Sigmoid colon (tissue), 4 donors: ENCODE measurements around the gene COASY.

Experiments used
- EP300 ChIP-seq, 4 donors: sonication (generic); formaldehyde crosslinking; IDR thresholded peaks; one replicate each; pipeline ENCODE4 v1.6.1; 2017; ENCODE audit warnings: antibody characterized with exemption in 4 of 4
- POLR2AphosphoS5 ChIP-seq, 4 donors: sonication (generic); formaldehyde crosslinking; IDR thresholded peaks; one replicate each; pipeline ENCODE4 v1.6.1; 2017; ENCODE audit warnings: antibody characterized with exemption in 4 of 4
- TF ChIP-seq, protein P1 (sequence below), 4 experiments: fragments of 450-650 bp in 3 of 4; fragments of 200-600 bp in 1 of 4; IDR thresholded peaks; one replicate each; pipeline ENCODE4 v1.5.1; 2016 to 2019; ENCODE audit warnings: antibody characterized with exemption in 4 of 4, mild to moderate bottlenecking in 3 of 4, moderate library complexity in 2 of 4

DNA sequence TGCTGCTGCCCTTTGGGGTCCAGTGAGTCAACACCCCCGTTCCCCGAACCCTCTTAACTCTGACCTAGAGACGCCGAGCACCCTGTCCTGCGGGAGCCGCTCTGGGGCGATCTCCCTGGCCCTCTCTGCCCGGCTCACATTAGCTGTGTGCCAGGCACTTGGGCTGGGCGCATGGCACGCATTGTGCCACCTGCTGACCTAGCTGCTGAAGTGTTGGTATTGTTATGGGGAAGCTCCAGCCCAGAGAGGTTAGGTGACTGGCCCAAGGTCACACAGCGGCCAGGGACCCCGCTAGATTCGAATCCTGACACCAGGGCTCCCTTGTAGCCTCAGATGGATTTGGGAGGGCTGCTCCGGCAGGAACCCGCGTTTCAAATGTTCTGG is 8.1 kb upstream of the COASY start:
- TF ChIP-seq, protein P1, sequence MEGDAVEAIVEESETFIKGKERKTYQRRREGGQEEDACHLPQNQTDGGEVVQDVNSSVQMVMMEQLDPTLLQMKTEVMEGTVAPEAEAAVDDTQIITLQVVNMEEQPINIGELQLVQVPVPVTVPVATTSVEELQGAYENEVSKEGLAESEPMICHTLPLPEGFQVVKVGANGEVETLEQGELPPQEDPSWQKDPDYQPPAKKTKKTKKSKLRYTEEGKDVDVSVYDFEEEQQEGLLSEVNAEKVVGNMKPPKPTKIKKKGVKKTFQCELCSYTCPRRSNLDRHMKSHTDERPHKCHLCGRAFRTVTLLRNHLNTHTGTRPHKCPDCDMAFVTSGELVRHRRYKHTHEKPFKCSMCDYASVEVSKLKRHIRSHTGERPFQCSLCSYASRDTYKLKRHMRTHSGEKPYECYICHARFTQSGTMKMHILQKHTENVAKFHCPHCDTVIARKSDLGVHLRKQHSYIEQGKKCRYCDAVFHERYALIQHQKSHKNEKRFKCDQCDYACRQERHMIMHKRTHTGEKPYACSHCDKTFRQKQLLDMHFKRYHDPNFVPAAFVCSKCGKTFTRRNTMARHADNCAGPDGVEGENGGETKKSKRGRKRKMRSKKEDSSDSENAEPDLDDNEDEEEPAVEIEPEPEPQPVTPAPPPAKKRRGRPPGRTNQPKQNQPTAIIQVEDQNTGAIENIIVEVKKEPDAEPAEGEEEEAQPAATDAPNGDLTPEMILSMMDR (IDR thresholded peaks at IDR 0.05): no peak
- TF ChIP-seq POLR2AphosphoS5 (IDR thresholded peaks at IDR 0.05) (no peak), EP300 (IDR thresholded peaks at IDR 0.05) (no peak)
